H9 (cell line): ENCODE data around the gene MAGI1. TPM values are rescaled to one million over a fixed set of nuclear protein-coding genes. Genes with fewer than 3 reads are reported as not detected.

ENCODE experiments used
- DNase-seq: peaks from one replicate; pipeline ENCODE4 v3.0.0-alpha.2; 2017
- H2AFZ ChIP-seq: one replicate; pipeline ENCODE4 v1.6.1; 2013; ENCODE audit warnings: mild to moderate bottlenecking, low read length, control low read depth, moderate library complexity
- H2AK5ac ChIP-seq: 2 replicates; pipeline ENCODE4 v1.6.1; 2013; ENCODE audit warnings: low read length, control low read depth, mixed read lengths; ENCODE audit not compliant: insufficient read length
- H2BK120ac ChIP-seq: one replicate; pipeline ENCODE4 v1.6.1; 2013; ENCODE audit warnings: low read depth, mild to moderate bottlenecking, low read length, control low read depth, inconsistent platforms; ENCODE audit not compliant: poor library complexity, severe bottlenecking
- H2BK12ac ChIP-seq: 2 replicates; pipeline ENCODE4 v1.6.1; 2013; ENCODE audit warnings: low read length, control low read depth, mixed read lengths, low read depth; ENCODE audit not compliant: insufficient read length
- H2BK15ac ChIP-seq: 2 replicates; pipeline ENCODE4 v1.6.1; 2013; ENCODE audit warnings: low read depth, low read length, control low read depth
- H2BK20ac ChIP-seq: one replicate; pipeline ENCODE4 v1.6.1; 2013; ENCODE audit warnings: low read depth, mild to moderate bottlenecking, low read length, control low read depth, inconsistent platforms; ENCODE audit not compliant: poor library complexity, severe bottlenecking
- H2BK5ac ChIP-seq: 2 replicates; pipeline ENCODE4 v1.6.1; 2013; ENCODE audit warnings: low read length, control low read depth, mixed read lengths; ENCODE audit not compliant: insufficient read length
- H3K14ac ChIP-seq: 2 replicates; pipeline ENCODE4 v1.6.1; 2013; ENCODE audit warnings: low read length, control low read depth; ENCODE audit not compliant: insufficient read depth
- H3K18ac ChIP-seq: 2 replicates; pipeline ENCODE4 v1.6.1; 2013; ENCODE audit warnings: low read depth, mild to moderate bottlenecking, mixed read lengths, low read length, control low read depth; ENCODE audit not compliant: insufficient read length
- H3K23ac ChIP-seq: 2 replicates; pipeline ENCODE4 v1.6.1; 2013; ENCODE audit warnings: low read length, control low read depth, mixed read lengths, low read depth; ENCODE audit not compliant: insufficient read length
- H3K23me2 ChIP-seq: 2 replicates; pipeline ENCODE4 v1.6.1; 2013; ENCODE audit warnings: low read depth, mild to moderate bottlenecking, mixed read lengths, low read length, control low read depth; ENCODE audit not compliant: insufficient read length, poor library complexity, severe bottlenecking
- H3K27ac ChIP-seq: 2 replicates; pipeline ENCODE4 v1.5.1; 2013; ENCODE audit warnings: low read length, control low read depth, mixed read lengths, low read depth; ENCODE audit not compliant: insufficient read length
- H3K27me3 ChIP-seq: 2 replicates; pipeline ENCODE4 v1.6.1; 2013; ENCODE audit warnings: low read length, control low read depth, inconsistent platforms; ENCODE audit not compliant: insufficient read depth
- H3K4ac ChIP-seq: 2 replicates; pipeline ENCODE4 v1.6.1; 2013; ENCODE audit warnings: low read depth, mild to moderate bottlenecking, control low read depth, inconsistent platforms, low read length, moderate library complexity
- H3K4me1 ChIP-seq: 2 replicates; pipeline ENCODE4 v1.6.1; 2013; ENCODE audit warnings: low read length, control low read depth, inconsistent platforms; ENCODE audit not compliant: insufficient read depth
- H3K4me2 ChIP-seq: 2 replicates; pipeline ENCODE4 v1.6.1; 2013; ENCODE audit warnings: low read length, control low read depth, mixed read lengths; ENCODE audit not compliant: insufficient read length, insufficient read depth
- H3K56ac ChIP-seq: 2 replicates; pipeline ENCODE4 v1.6.1; 2013; ENCODE audit warnings: low read depth, mild to moderate bottlenecking, mixed read lengths, low read length, control low read depth; ENCODE audit not compliant: insufficient read length
- H3K79me1 ChIP-seq: 2 replicates; pipeline ENCODE4 v1.6.1; 2013; ENCODE audit warnings: low read depth, mild to moderate bottlenecking, moderate library complexity, low read length, control low read depth, inconsistent platforms; ENCODE audit not compliant: insufficient read depth, poor library complexity, severe bottlenecking
- H3K79me2 ChIP-seq: 2 replicates; pipeline ENCODE4 v1.6.1; 2013; ENCODE audit warnings: low read length, control low read depth, inconsistent platforms; ENCODE audit not compliant: insufficient read depth
- H3K9ac ChIP-seq: 2 replicates; pipeline ENCODE4 v1.6.1; 2013; ENCODE audit warnings: low read length, control low read depth, mixed read lengths; ENCODE audit not compliant: insufficient read length; ENCODE audit errors: extremely low read depth
- H3K9me3 ChIP-seq: one replicate; pipeline ENCODE4 v1.6.1; 2013; ENCODE audit warnings: low read depth, low read length, inconsistent platforms; ENCODE audit not compliant: control insufficient read depth
- H3T11ph ChIP-seq: one replicate; pipeline ENCODE4 v1.6.1; 2013; ENCODE audit warnings: mild to moderate bottlenecking, low read length, control low read depth, inconsistent platforms
- H4K20me1 ChIP-seq: one replicate; pipeline ENCODE4 v1.6.1; 2013; ENCODE audit not compliant: control insufficient read depth, insufficient read length, insufficient read depth
- H4K5ac ChIP-seq: 2 replicates; pipeline ENCODE4 v1.6.1; 2013; ENCODE audit warnings: low read depth, mild to moderate bottlenecking, mixed read lengths, low read length, control low read depth; ENCODE audit not compliant: insufficient read length
- H4K8ac ChIP-seq: replicated peaks from 2 replicates; pipeline ENCODE4 v1.6.1; 2013; ENCODE audit warnings: low read length, control low read depth, mixed read lengths, low read depth; ENCODE audit not compliant: insufficient read length
- H4K91ac ChIP-seq: 2 replicates; pipeline ENCODE4 v1.6.1; 2013; ENCODE audit warnings: low read depth, mild to moderate bottlenecking, moderate library complexity, mixed read lengths, low read length, control low read depth; ENCODE audit not compliant: insufficient read length
- H3K27ac Mint-ChIP-seq, 3 experiments: 2 replicates in 2 of 3; 3 replicates in 1 of 3; pipeline ENCODE4 v1.8.0; 2020 to 2021; ENCODE audit warnings: mixed read lengths in 3 of 3, mild to moderate bottlenecking in 1 of 3, moderate library complexity in 1 of 3
- H3K27me3 Mint-ChIP-seq: 2 replicates; pipeline ENCODE4 v1.8.0; 2021; ENCODE audit warnings: low read depth, mild to moderate bottlenecking, moderate library complexity, mixed read lengths
- H3K36me3 Mint-ChIP-seq, 3 experiments: 2 replicates in 2 of 3; 3 replicates in 1 of 3; pipeline ENCODE4 v1.8.0; 2020 to 2021; ENCODE audit warnings: low read depth in 3 of 3, mixed read lengths in 3 of 3; ENCODE audit not compliant: insufficient read depth in 1 of 3
- H3K4me1 Mint-ChIP-seq, 2 experiments: 2 replicates each; pipeline ENCODE4 v1.8.0; 2020; ENCODE audit warnings: mixed read lengths in 2 of 2
- H3K4me3 Mint-ChIP-seq, 2 experiments: 2 replicates in 1 of 2; 3 replicates in 1 of 2; pipeline ENCODE4 v1.8.0; 2020 to 2021; ENCODE audit warnings: mild to moderate bottlenecking in 2 of 2, mixed read lengths in 2 of 2, moderate library complexity in 1 of 2
- H3K9me3 Mint-ChIP-seq, 2 experiments: 2 replicates in 1 of 2; 3 replicates in 1 of 2; pipeline ENCODE4 v1.8.0; 2020; ENCODE audit warnings: mild to moderate bottlenecking in 2 of 2, mixed read lengths in 2 of 2, moderate library complexity in 1 of 2
- CTCF ChIP-seq: fragments of 200-600 bp; sonication (generic); conservative IDR thresholded peaks from 3 replicates; pipeline ENCODE4 v1.8.0; 2021; ENCODE audit warnings: antibody characterized with exemption, mild to moderate bottlenecking
- WGBS: extraction: QIAGEN DNeasy Blood & Tissue Kit; methylation state at CpG from one replicate; pipeline ENCODE4 v1.1.7; 2013; ENCODE audit warnings: missing lambda C conversion rate, low lambda C conversion rate, mixed read lengths; ENCODE audit not compliant: insufficient read length; ENCODE audit errors: extremely low coverage; 5-methylcytosine and 5-hydroxymethylcytosine counted together
- total RNA-seq: library from RNA; stranded (reverse); gene quantifications from 2 replicates; pipeline ENCODE4 v1.2.1, GENCODE V29; 2021

MAGI1 gene
- total RNA-seq, 1 experiment from 2014 or later, result 65.7 TPM

GRCh38 chr3:65915477-65915876 is 123.2 kb downstream of the MAGI1 start:
- no peak overlapping the region for H3K56ac ChIP-seq
- H3K23ac ChIP-seq, result no peak overlapping the region
- peaks cover 2% of the 10 kb centered on the region; the same call in 1 of the 2 replicates for H3K79me2 ChIP-seq
- Mint-ChIP-seq H3K9me3 (peaks cover 6 to 22% of the 10 kb centered on the region in 2 experiments; a peak in 4 of 5 replicates), H3K27ac (no peak overlapping the region), H3K36me3 (peaks cover 11 to 30% (median 14%) of the 10 kb centered on the region in 3 experiments), H3K4me1 (peaks cover 20 to 34% of the 10 kb centered on the region in 2 experiments), H3K4me3 (no peak overlapping the region), H3K27me3 (no peaks in the 10 kb centered on the region)
- no peak overlapping the region for H2BK15ac ChIP-seq
- no peak overlapping the region for H2AFZ ChIP-seq
- peaks cover 4% of the 10 kb centered on the region for H3K79me1 ChIP-seq
- H4K8ac ChIP-seq, result no peak overlapping the region
- no peak overlapping the region for H2AK5ac ChIP-seq
- H3K4me1 ChIP-seq, result peaks cover 6% of the 10 kb centered on the region
- H3K4ac ChIP-seq, result no peak overlapping the region
- no peaks in the 10 kb centered on the region for H4K20me1 ChIP-seq
- H4K5ac ChIP-seq, result no peak overlapping the region
- no peak overlapping the region for H3K14ac ChIP-seq
- H4K91ac ChIP-seq, result no peak overlapping the region
- H2BK120ac ChIP-seq, result no peak overlapping the region
- H2BK20ac ChIP-seq, result no peak overlapping the region
- H3T11ph ChIP-seq, result no peak overlapping the region
- H3K27me3 ChIP-seq, result no peaks in the 10 kb centered on the region
- no peak overlapping the region for H3K4me2 ChIP-seq
- no peak for DNase-seq
- WGBS, result no CpG with 5 or more reads among the region's 2 CpGs
- no peaks in the 10 kb centered on the region for H3K23me2 ChIP-seq
- H3K27ac ChIP-seq, result no peak overlapping the region
- H3K18ac ChIP-seq, result no peak overlapping the region
- no peak overlapping the region for H3K9ac ChIP-seq
- H2BK5ac ChIP-seq, result no peak overlapping the region
- no peaks in the 10 kb centered on the region for H3K9me3 ChIP-seq
- TF ChIP-seq CTCF, result no peak
- H2BK12ac ChIP-seq, result no peak overlapping the region
